BLaER1 (cell line): ENCODE results near the gene SMG1.
A peak's percentile ranks its signal among the peaks of the same experiment; 100 is the strongest.

Experiments
- H3K27ac ChIP-seq: shearing (Covaris generic); formaldehyde crosslinking; 2 replicates; pipeline ENCODE4 v1.8.1; 2022
- H3K27me3 ChIP-seq: shearing (Covaris generic); formaldehyde crosslinking; 2 replicates; pipeline ENCODE4 v1.8.1; 2022
- H3K36me3 ChIP-seq: shearing (Covaris generic); formaldehyde crosslinking; 2 replicates; pipeline ENCODE4 v1.8.1; 2022
- H3K4me1 ChIP-seq: shearing (Covaris generic); formaldehyde crosslinking; 2 replicates; pipeline ENCODE4 v1.8.1; 2022
- H3K4me2 ChIP-seq: shearing (Covaris generic); formaldehyde crosslinking; 2 replicates; pipeline ENCODE4 v1.8.1; 2022
- H3K4me3 ChIP-seq: shearing (Covaris generic); formaldehyde crosslinking; 2 replicates; pipeline ENCODE4 v1.8.1; 2022
- H3K9ac ChIP-seq: shearing (Covaris generic); formaldehyde crosslinking; 2 replicates; pipeline ENCODE4 v1.8.1; 2022
- H3K9me3 ChIP-seq: shearing (Covaris generic); formaldehyde crosslinking; 2 replicates; pipeline ENCODE4 v1.8.1; 2022
- H4K20me1 ChIP-seq: shearing (Covaris generic); formaldehyde crosslinking; 2 replicates; pipeline ENCODE4 v1.8.1; 2022
- Cebpa-rat ChIP-seq: shearing (Covaris generic); IDR thresholded peaks from 2 replicates; pipeline ENCODE4 v1.8.1; 2022

The SMG1 gene

DNA sequence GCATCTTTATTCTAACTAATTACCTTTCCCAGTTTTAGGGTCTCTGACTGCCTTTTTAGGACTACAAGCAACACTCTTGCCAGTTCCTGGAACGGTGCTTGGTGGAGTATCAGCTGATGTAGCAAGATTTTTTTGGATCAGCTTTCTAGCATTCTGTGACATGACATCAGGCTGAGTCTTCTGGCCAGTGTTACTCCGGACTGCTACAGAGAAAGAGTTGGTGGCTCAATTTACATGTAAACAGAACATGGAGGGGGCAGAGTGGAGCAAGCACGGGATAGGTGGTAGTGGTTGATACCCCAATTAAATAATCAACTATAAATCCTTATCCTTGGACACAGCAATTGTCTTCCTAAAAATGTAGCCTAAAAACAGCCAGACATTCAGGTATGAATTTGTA lies 114.3 kb downstream of the SMG1 start:
- H4K20me1 ChIP-seq, result no peaks in the 10 kb centered on the region
- no peaks in the 10 kb centered on the region for H3K27me3 ChIP-seq
- no peak overlapping the region for H3K4me3 ChIP-seq
- no peak for TF ChIP-seq Cebpa-rat
- H3K27ac ChIP-seq, result no peak overlapping the region
- 0 out of 2 replicates have a peak, but pooled peaks cover 6% of the 10 kb centered on the region for H3K9me3 ChIP-seq
- no peaks in the 10 kb centered on the region for H3K4me1 ChIP-seq
- peaks cover 84% of the 10 kb centered on the region for H3K36me3 ChIP-seq
- no peak overlapping the region for H3K4me2 ChIP-seq
- H3K9ac ChIP-seq, result no peak overlapping the region

GRCh38 chr16:18809165-18809564 lies 117.0 kb downstream of the SMG1 start:
- Histone ChIP-seq H3K27me3 (no peaks in the 10 kb centered on the region), H3K36me3 (peaks cover 71% of the 10 kb centered on the region), H3K4me3 (no peak overlapping the region), H4K20me1 (no peaks in the 10 kb centered on the region), H3K9ac (no peak overlapping the region), H3K4me2 (no peak overlapping the region), H3K9me3 (no peaks in the 10 kb centered on the region), H3K4me1 (peaks cover 10% of the 10 kb centered on the region; the same call in 1 of the 2 replicates), H3K27ac (no peak overlapping the region)
- no peak for TF ChIP-seq Cebpa-rat

DNA sequence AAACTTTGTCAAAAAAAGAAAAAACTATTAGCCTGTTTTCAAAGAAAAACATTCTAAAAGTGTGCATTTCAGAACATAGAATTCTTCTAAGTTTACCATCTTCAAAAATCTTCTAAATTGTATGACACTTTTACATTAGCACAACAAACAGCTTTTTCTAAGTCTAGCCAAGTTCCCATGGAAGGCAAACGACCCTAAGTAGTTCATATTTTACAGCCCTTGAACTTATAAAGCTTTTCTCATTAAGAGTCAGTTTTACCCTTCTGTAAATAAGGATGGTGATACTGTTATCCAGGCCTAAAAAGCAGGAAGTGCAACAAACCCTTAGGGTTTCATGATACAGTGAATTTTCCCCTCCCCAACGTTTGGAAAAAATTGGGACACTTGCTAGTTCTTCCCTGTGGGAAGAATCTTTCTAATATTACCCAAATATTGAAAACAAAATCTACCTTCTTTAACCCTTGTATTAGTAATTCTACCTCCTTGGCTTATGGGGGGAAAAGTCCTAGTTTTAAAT lies 120.9 kb downstream of the SMG1 start:
- H3K4me1 ChIP-seq, result peaks cover 31% of the 10 kb centered on the region
- no peak overlapping the region for H3K4me2 ChIP-seq
- no peak for TF ChIP-seq Cebpa-rat
- no peak overlapping the region for H3K9ac ChIP-seq
- no peaks in the 10 kb centered on the region for H3K27me3 ChIP-seq
- H3K9me3 ChIP-seq, result peaks cover 5% of the 10 kb centered on the region; the same call in 1 of the 2 replicates
- H4K20me1 ChIP-seq, result peaks cover 9% of the 10 kb centered on the region
- H3K4me3 ChIP-seq, result no peak overlapping the region
- H3K27ac ChIP-seq, result no peak overlapping the region
- H3K36me3 ChIP-seq, result peaks cover 43% of the 10 kb centered on the region

DNA sequence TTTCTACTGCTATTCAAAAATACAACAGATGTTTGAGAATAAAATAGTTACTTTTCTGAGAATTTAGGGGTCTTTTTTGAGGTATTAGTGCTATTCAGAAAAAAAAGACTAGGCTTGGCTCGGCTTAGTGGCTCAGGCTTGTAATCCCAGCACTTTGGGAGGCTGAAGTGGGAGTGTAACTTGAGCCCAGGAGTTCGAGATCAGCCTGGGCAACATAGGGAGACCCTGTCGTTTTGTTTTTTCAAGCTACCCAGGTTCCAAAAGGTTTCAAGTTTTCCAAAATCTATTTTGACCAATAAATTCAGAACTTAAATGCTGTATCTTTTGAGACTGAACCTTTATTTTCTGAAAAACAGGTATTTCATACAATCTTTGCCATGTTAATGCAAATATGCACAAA lies 121.7 kb downstream of the SMG1 start:
- H3K27me3 ChIP-seq, result no peaks in the 10 kb centered on the region
- H4K20me1 ChIP-seq, result peaks cover 17% of the 10 kb centered on the region
- peaks cover 35% of the 10 kb centered on the region for H3K36me3 ChIP-seq
- H3K4me2 ChIP-seq, result 0 out of 2 replicates have a peak overlapping the region, but pooled peaks have one; percentile 14
- peaks cover 5% of the 10 kb centered on the region; the same call in 1 of the 2 replicates for H3K9me3 ChIP-seq
- H3K4me3 ChIP-seq, result no peak overlapping the region
- peak overlapping the region; percentile 1; the same call in 1 of the 2 replicates for H3K9ac ChIP-seq
- 0 out of 2 replicates have a peak overlapping the region, but pooled peaks have one; percentile 27 for H3K27ac ChIP-seq
- peaks cover 38% of the 10 kb centered on the region for H3K4me1 ChIP-seq
- TF ChIP-seq Cebpa-rat, result no peak

DNA sequence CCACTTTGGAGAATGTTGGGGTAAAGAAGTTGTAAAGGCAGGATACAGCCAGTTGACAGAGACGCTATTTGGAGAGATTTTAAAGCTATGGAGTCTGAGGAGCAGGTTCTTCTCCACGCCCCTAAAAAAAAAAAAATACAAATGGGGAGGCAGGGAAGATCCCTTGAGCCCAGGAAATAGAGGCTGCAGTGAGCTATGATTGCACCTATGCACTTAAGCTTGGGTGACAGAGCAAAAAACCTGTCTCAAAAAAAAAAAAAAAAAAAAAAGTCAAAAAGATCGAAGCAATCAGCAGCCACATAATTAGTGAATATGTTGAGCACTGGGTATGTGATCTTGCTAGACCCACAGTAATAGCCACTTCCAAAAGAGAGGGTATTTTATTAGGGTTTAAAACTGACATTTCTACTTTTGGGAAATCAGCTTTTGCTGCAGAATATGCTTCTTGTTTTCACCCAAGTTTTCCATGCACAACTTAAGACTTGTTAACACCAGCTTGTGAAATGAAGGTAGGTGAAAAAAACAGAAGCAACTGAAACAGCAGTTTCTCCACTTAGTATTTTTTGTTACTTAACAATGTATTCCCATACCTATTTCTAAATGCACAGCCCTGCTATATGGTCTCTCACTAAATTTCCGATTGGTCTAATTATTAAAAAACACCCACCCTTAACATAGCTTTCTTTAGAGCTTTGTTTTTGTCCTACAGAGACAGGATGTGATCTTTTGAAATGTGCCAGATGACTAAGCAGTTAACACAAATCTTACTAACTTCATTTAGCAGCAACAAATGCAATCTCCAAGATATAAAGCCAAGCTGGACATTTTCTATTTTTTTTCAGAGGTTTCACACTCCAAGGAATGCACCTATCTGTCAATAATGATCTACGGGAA lies 122.4 kb downstream of the SMG1 start:
- peak overlapping the region; percentile 1; the same call in 1 of the 2 replicates for H3K9ac ChIP-seq
- peaks cover 24% of the 10 kb centered on the region for H4K20me1 ChIP-seq
- H3K27me3 ChIP-seq, result no peaks in the 10 kb centered on the region
- H3K4me1 ChIP-seq, result peaks cover 46% of the 10 kb centered on the region
- H3K36me3 ChIP-seq, result peaks cover 28% of the 10 kb centered on the region
- 0 out of 2 replicates have a peak overlapping the region, but pooled peaks have one; percentile 14 for H3K4me2 ChIP-seq
- H3K9me3 ChIP-seq, result peaks cover 5% of the 10 kb centered on the region; the same call in 1 of the 2 replicates
- no peak for TF ChIP-seq Cebpa-rat
- 0 out of 2 replicates have a peak overlapping the region, but pooled peaks have one; percentile 27 for H3K27ac ChIP-seq
- no peak overlapping the region for H3K4me3 ChIP-seq

- Histone ChIP-seq H3K4me2 (peak overlapping the region; percentile 75; the same call in 1 of the 2 replicates), H3K9me3 (peaks cover 5% of the 10 kb centered on the region; the same call in 1 of the 2 replicates), H3K36me3 (peaks cover 31% of the 10 kb centered on the region), H3K9ac (no peak overlapping the region), H3K27me3 (no peaks in the 10 kb centered on the region), H4K20me1 (peaks cover 34% of the 10 kb centered on the region), H3K4me3 (no peak overlapping the region), H3K27ac (no peak overlapping the region), H3K4me1 (peaks cover 55% of the 10 kb centered on the region)
- no peak for TF ChIP-seq Cebpa-rat
These were observed 123.4 kb downstream of the SMG1 start for GRCh38 chr16:18802767-18803343.

DNA sequence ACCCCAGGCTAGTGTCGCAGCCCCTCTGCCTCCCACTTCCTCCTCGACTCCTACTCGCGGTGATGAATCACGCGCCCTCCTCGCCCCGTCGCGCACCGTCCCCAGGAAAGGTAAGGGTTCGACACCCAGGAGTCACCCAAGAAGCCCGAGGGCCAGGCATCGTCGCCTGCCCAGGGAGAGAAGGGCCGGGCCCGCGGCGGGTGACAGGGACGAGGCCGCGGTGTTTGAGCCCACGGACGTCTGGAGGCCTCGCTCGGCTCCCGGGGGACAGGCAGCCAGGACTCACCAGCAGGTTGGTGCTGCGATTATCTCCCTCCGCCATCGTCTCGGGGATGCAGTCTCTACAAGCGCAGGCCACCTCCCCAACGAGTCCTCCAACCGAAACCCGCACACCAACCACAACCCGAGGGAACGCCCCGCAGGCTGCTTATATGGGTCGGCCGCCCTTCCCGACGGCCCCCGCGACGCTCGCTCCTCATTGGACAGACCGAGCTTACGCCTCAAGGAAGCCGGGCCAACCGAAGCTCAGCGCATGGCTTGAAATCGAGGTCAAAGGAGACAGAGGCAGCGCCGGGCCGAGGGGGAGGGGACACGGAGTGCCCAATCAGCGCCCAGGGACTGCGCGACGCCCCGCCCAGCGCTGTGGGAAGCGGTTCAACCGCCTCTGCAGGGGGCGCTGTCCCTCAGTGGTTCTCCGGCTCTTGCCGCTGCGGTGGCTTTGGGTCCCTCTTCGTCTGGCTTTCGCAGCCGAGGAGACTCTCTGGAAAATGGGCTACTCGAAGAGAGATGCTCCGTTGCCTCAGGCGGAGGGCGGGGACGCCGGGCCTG lies 124.8 kb downstream of the SMG1 start, which contains the start of gene ARL6IP1:
ARL6IP1 (minus strand) TSS at position 405 of the 828 bp plus-strand sequence; CDS start at position 322, 83 bp downstream.
- Histone ChIP-seq H3K9ac (peak within 1 kb of the TSS; percentile 95), H3K4me1 (peaks cover 58% of the 10 kb centered on the region), H4K20me1 (peaks cover 49% of the 10 kb centered on the region), H3K27ac (peak within 1 kb of the TSS; percentile 95), H3K4me3 (peak within 1 kb of the TSS; percentile 92), H3K9me3 (peaks cover 5% of the 10 kb centered on the region; the same call in 1 of the 2 replicates), H3K36me3 (peaks cover 32% of the 10 kb centered on the region), H3K27me3 (no peaks in the 10 kb centered on the region), H3K4me2 (peak within 1 kb of the TSS; percentile 94)
- TF ChIP-seq Cebpa-rat, result no peak

GRCh38 chr16:18800775-18801144 lies 125.4 kb downstream of the SMG1 start:
- H3K9me3 ChIP-seq, result peaks cover 5% of the 10 kb centered on the region; the same call in 1 of the 2 replicates
- H3K27me3 ChIP-seq, result no peaks in the 10 kb centered on the region
- peak overlapping the region; percentile 95 for H3K27ac ChIP-seq
- peak overlapping the region; percentile 94 for H3K4me2 ChIP-seq
- H3K9ac ChIP-seq, result peak overlapping the region; percentile 95
- no peak for TF ChIP-seq Cebpa-rat
- peaks cover 33% of the 10 kb centered on the region for H3K36me3 ChIP-seq
- peak overlapping the region; percentile 92 for H3K4me3 ChIP-seq
- peaks cover 58% of the 10 kb centered on the region for H3K4me1 ChIP-seq
- peaks cover 55% of the 10 kb centered on the region for H4K20me1 ChIP-seq

GRCh38 chr16:18800293-18800692 lies 125.9 kb downstream of the SMG1 start:
- H3K9me3 ChIP-seq, result peaks cover 5% of the 10 kb centered on the region; the same call in 1 of the 2 replicates
- peak overlapping the region; percentile 92 for H3K4me3 ChIP-seq
- H3K4me2 ChIP-seq, result peak overlapping the region; percentile 94
- H3K27me3 ChIP-seq, result no peaks in the 10 kb centered on the region
- no peak for TF ChIP-seq Cebpa-rat
- peaks cover 33% of the 10 kb centered on the region for H3K36me3 ChIP-seq
- H3K4me1 ChIP-seq, result peaks cover 58% of the 10 kb centered on the region
- peaks cover 58% of the 10 kb centered on the region for H4K20me1 ChIP-seq
- H3K27ac ChIP-seq, result peak overlapping the region; percentile 95
- peak overlapping the region; percentile 95 for H3K9ac ChIP-seq
